Testis (tissue), 3 donors: ENCODE measurements around the gene MAN1C1. TPM values are rescaled to one million over a fixed set of nuclear protein-coding genes. Genes with fewer than 3 reads are reported as not detected.
A peak's percentile ranks its signal among the peaks of the same experiment; 100 is the strongest.

ENCODE experiments used
- DNase-seq: peaks from one replicate; pipeline ENCODE4 v3.0.0-alpha.2; 2019
- H3K27ac ChIP-seq, 2 donors: fragments of 200-600 bp; sonication (generic); one replicate each; pipeline ENCODE4 v1.5.1; 2019
- H3K27me3 ChIP-seq: fragments of 200-600 bp; sonication (generic); one replicate; pipeline ENCODE4 v1.5.1; 2019
- H3K36me3 ChIP-seq: fragments of 200-600 bp; sonication (generic); one replicate; pipeline ENCODE4 v1.5.1; 2017; ENCODE audit warnings: low read depth; ENCODE audit errors: missing control alignments
- H3K4me1 ChIP-seq: fragments of 200-600 bp; sonication (generic); one replicate; pipeline ENCODE4 v1.5.1; 2019
- H3K4me3 ChIP-seq, 2 donors: fragments of 200-600 bp; sonication (generic); one replicate each; pipeline ENCODE4 v1.5.1; 2017 to 2019
- H3K9me3 ChIP-seq: fragments of 200-600 bp; sonication (generic); one replicate; pipeline ENCODE4 v1.5.1; 2017
- POLR2A ChIP-seq: fragments of 450-650 bp; IDR thresholded peaks from one replicate; pipeline ENCODE4 v1.6.1; 2017; ENCODE audit warnings: antibody characterized with exemption, mild to moderate bottlenecking, moderate library complexity
- WGBS, 2 donors: methylation state at CpG; one replicate each; pipeline ENCODE4 v1.1.5; 2018; 5-methylcytosine and 5-hydroxymethylcytosine counted together
- intact Hi-C: fragments of 100-400 bp; cut with DNase I; formaldehyde crosslinking; loops from one replicate; pipeline ENCODE4 v1.15.1; 2023; ENCODE audit warnings: low total_unique reads
- polyA plus RNA-seq: library from polyadenylated mRNA; stranded (reverse); fragments of 350-450 nt; fragmentation: Illumina TruSeq; extraction: RNeasy Lipid Tissue Mini Kit (QIAGEN cat#74804); gene quantifications from one replicate; pipeline ENCODE4 v1.2.3, GENCODE V29; 2014; ENCODE audit warnings: low read depth, low replicate concordance; ENCODE audit not compliant: insufficient read depth
- total RNA-seq, 2 donors: library from RNA; depleted of rRNA; stranded (reverse); fragments of >200 nt; gene quantifications; one replicate each; pipeline ENCODE4 v1.2.3, GENCODE V29; 2016
- TF ChIP-seq, protein P1 (sequence below), 3 experiments: fragments of 450-650 bp in 2 of 3; fragments of 200-600 bp in 1 of 3; sonication (generic) in 1 of 3; IDR thresholded peaks; one replicate each; pipeline ENCODE4 v1.5.1; 2016 to 2019; ENCODE audit warnings: antibody characterized with exemption in 3 of 3, mild to moderate bottlenecking in 2 of 3, moderate library complexity in 1 of 3

The MAN1C1 gene
- total and polyA plus RNA-seq, 3 donors from 2014 or later: 12.8 to 21.1 (median 14.8) TPM

DNA sequence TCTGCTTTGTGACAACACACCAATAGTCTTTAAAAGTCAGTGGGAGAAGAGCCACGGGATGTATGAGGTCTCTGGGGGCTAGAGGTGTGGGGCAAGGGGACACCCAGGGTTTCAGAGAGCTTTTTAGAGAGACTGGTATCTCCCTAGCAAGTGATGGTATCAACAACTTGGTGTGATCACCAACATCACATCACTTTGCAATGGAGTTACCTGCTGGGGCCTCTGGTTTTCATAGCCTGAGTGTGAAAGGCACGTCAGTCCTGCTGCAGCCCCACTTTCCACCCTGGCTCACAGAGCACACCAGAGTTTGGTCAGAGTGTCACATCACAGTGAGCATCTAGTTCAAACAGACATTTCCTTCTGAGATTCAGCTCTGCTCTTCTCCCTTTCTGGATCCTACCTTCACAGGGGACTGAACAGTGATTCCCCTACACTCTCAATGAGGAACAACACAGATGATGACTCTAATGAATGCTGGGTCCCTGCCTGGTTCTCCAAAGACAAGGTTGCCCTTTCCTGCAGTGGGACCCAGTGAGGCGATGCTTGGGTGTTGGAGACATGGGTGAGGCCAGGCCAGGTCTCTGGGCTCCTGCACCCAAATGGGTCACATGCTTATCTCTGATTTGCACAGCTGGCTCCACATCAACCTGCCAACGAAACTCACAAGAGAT, 2.0 kb upstream of the MAN1C1 start:
- Histone ChIP-seq H3K36me3 (no peaks in the 10 kb centered on the region), H3K4me1 (peaks cover 19% of the 10 kb centered on the region)
- TF ChIP-seq, protein P1, sequence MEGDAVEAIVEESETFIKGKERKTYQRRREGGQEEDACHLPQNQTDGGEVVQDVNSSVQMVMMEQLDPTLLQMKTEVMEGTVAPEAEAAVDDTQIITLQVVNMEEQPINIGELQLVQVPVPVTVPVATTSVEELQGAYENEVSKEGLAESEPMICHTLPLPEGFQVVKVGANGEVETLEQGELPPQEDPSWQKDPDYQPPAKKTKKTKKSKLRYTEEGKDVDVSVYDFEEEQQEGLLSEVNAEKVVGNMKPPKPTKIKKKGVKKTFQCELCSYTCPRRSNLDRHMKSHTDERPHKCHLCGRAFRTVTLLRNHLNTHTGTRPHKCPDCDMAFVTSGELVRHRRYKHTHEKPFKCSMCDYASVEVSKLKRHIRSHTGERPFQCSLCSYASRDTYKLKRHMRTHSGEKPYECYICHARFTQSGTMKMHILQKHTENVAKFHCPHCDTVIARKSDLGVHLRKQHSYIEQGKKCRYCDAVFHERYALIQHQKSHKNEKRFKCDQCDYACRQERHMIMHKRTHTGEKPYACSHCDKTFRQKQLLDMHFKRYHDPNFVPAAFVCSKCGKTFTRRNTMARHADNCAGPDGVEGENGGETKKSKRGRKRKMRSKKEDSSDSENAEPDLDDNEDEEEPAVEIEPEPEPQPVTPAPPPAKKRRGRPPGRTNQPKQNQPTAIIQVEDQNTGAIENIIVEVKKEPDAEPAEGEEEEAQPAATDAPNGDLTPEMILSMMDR (IDR thresholded peaks at IDR 0.05): no peak
- TF ChIP-seq POLR2A: no peak

DNA sequence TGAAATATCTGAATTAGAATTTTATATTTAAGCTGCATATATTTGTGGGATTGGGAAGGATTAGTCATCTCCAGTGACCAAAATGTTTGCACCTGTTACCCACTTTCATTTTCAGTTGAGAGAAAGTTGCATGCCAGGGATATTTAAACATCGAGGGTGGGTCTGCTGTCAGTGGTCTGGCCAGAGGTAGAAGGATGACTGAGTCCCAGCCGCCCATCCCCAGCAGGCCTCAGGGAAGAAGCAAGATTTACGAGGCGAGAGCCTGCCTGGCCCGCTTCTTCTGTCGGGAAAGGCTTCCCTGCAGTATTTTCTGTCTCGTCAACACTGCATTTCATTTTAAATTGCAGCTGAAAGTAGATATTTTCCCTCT, 1.4 kb upstream of the MAN1C1 start:
- Histone ChIP-seq H3K4me1 (peaks cover 18% of the 10 kb centered on the region), H3K27me3 (no peaks in the 10 kb centered on the region), H3K9me3 (no peaks in the 10 kb centered on the region), H3K27ac (no peak overlapping the region), H3K4me3 (no peak overlapping the region), H3K36me3 (no peaks in the 10 kb centered on the region)
- intact Hi-C loops: no loop called here
- DNase-seq: no peak
- no peak for TF ChIP-seq POLR2A
- TF ChIP-seq, protein P1 (IDR thresholded peaks at IDR 0.05): no peak
- 43 to 55% methylated on average over 7 of the region's 7 CpGs for WGBS, 2 donors

More for the DNA sequence above, 2.0 kb upstream of the MAN1C1 start:
- no peak for DNase-seq
- no peak overlapping the region for H3K4me3 ChIP-seq
- no peaks in the 10 kb centered on the region for H3K9me3 ChIP-seq
- intact Hi-C loops: no loop called here
- no peak overlapping the region for H3K27ac ChIP-seq
- WGBS, 2 donors: 78 to 88% methylated on average over 4 of the region's 4 CpGs
- H3K27me3 ChIP-seq: no peaks in the 10 kb centered on the region

GRCh38 chr1:25615563-25616094, 962 bp upstream of the MAN1C1 start:
- TF ChIP-seq POLR2A: no peak
- TF ChIP-seq, protein P1 (IDR thresholded peaks at IDR 0.05): no peak
- Histone ChIP-seq H3K4me3 (peak overlapping the region; percentile 24 to 65), H3K27me3 (no peaks in the 10 kb centered on the region), H3K4me1 (peaks cover 13% of the 10 kb centered on the region), H3K9me3 (no peaks in the 10 kb centered on the region), H3K27ac (peak overlapping the region; percentile 20 to 64), H3K36me3 (no peaks in the 10 kb centered on the region)
- intact Hi-C loops: no loop called here
- WGBS, 2 donors: 10% methylated on average over 9 to 12 of the region's 12 CpGs
- DNase-seq: no peak

DNA sequence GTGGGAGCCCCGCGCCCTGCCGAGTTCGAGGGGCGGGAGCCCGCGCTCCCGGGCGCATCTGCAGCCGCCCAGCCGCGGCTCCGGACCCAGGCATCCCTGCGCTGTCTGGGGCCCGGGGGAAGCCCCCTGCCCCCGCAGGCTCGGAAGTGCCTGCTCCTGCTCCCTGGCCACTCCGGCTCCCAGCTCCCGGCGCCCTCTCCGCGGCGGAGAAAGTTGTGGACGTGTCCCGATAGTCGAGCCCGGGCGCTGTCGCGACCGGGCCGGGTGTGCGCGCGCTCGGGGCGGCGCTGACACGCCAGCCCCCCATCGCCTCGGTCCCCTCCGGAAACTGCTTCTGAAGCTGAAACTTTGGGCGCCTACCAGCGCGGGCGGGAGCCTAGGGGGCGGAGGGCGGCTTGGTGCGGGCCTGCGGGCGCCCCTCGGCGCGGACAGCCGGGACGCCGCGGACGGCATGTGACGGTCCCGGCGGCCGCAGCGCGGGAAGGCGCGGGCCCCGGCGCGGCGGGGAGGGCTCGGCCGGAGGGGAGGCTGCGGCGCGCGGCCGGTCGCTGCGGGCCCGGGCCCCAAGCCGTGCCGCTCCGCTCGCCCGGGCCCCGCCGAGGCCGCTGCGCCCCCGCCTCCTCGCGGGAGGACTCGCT, 515 bp downstream of the MAN1C1 start:
- intact Hi-C loops: no loop called here
- peaks cover 13% of the 10 kb centered on the region for H3K4me1 ChIP-seq
- H3K27ac ChIP-seq: peak overlapping the region in 1 of 2 donors; percentile 72
- H3K4me3 ChIP-seq: peak overlapping the region; percentile 76 to 80
- H3K27me3 ChIP-seq: no peaks in the 10 kb centered on the region
- no peaks in the 10 kb centered on the region for H3K36me3 ChIP-seq
- H3K9me3 ChIP-seq: no peaks in the 10 kb centered on the region
- DNase-seq: no peak
- 1% methylated on average over 45 of the region's 94 CpGs; no CpG with 5 or more reads in 1 of the 2 donors for WGBS, 2 donors
- TF ChIP-seq POLR2A: no peak
- TF ChIP-seq, protein P1 (IDR thresholded peaks at IDR 0.05): no peak
